Esophagus muscularis mucosa (tissue), 4 donors: ENCODE data around the gene MEIS1. TPM values are rescaled to one million over a fixed set of nuclear protein-coding genes. Genes with fewer than 3 reads are reported as not detected.

Experiments used
- DNase-seq: peaks from one replicate; pipeline ENCODE4 v3.0.0-alpha.2; 2017; ENCODE audit errors: extremely low spot score
- H3K27ac ChIP-seq, 4 donors: fragments of 200-600 bp; sonication (generic); replicated peaks in 1 of 4; 1 replicate in 3 of 4; 2 replicates in 1 of 4; pipeline ENCODE4 v1.5.1; 2016 to 2019; ENCODE audit warnings: mild to moderate bottlenecking in 1 of 4
- H3K27me3 ChIP-seq, 4 donors: fragments of 200-600 bp; sonication (generic); one replicate each; pipeline versions ENCODE4 v1.5.1 to v1.6.0; 2016 to 2019
- H3K36me3 ChIP-seq, 4 donors: fragments of 200-600 bp; sonication (generic); one replicate each; pipeline ENCODE4 v1.5.1; 2016 to 2019
- H3K4me1 ChIP-seq, 4 donors: fragments of 200-600 bp; sonication (generic); one replicate each; pipeline ENCODE4 v1.5.1; 2016 to 2019
- H3K4me3 ChIP-seq, 4 donors: fragments of 200-600 bp; sonication (generic); 1 replicate in 2 of 4; 2 replicates in 2 of 4; pipeline ENCODE4 v1.5.1; 2016 to 2019; ENCODE audit warnings: mild to moderate bottlenecking in 4 of 4, moderate library complexity in 1 of 4
- H3K9me3 ChIP-seq, 4 donors: fragments of 200-600 bp; sonication (generic); 1 replicate in 3 of 4; 2 replicates in 1 of 4; pipeline ENCODE4 v1.5.1; 2016 to 2019
- CTCF ChIP-seq, 3 experiments: fragments of 200-600 bp in 2 of 3; fragments of 450-650 bp in 1 of 3; sonication (generic) in 2 of 3; IDR thresholded peaks; one replicate each; pipeline ENCODE4 v1.5.1; 2017 to 2019; ENCODE audit warnings: antibody characterized with exemption in 3 of 3, mild to moderate bottlenecking in 2 of 3, moderate library complexity in 1 of 3
- EP300 ChIP-seq: sonication (generic); formaldehyde crosslinking; IDR thresholded peaks from one replicate; pipeline ENCODE4 v1.6.1; 2017; ENCODE audit warnings: antibody characterized with exemption
- POLR2A ChIP-seq: fragments of 450-650 bp; IDR thresholded peaks from one replicate; pipeline ENCODE4 v1.6.1; 2017; ENCODE audit warnings: antibody characterized with exemption, moderate library complexity, mild to moderate bottlenecking, low read depth
- POLR2AphosphoS5 ChIP-seq, 2 donors: sonication (generic); formaldehyde crosslinking; IDR thresholded peaks; one replicate each; pipeline ENCODE4 v1.6.1; 2017; ENCODE audit warnings: antibody characterized with exemption in 2 of 2
- WGBS: methylation state at CpG from one replicate; pipeline ENCODE4 v1.1.5; 2018; 5-methylcytosine and 5-hydroxymethylcytosine counted together
- intact Hi-C: fragments of 100-400 bp; cut with DNase I; formaldehyde crosslinking; loops from one replicate; pipeline ENCODE4 v1.15.1; 2023
- total RNA-seq, 4 donors: library from RNA; depleted of rRNA; stranded (reverse); fragments of >200 nt; gene quantifications; one replicate each; pipeline versions ENCODE4 v1.1.0 to v1.2.1, GENCODE V29; 2016

The MEIS1 gene
- total RNA-seq, 4 donors from 2014 or later: 89.8 to 166 (median 132) TPM

DNA sequence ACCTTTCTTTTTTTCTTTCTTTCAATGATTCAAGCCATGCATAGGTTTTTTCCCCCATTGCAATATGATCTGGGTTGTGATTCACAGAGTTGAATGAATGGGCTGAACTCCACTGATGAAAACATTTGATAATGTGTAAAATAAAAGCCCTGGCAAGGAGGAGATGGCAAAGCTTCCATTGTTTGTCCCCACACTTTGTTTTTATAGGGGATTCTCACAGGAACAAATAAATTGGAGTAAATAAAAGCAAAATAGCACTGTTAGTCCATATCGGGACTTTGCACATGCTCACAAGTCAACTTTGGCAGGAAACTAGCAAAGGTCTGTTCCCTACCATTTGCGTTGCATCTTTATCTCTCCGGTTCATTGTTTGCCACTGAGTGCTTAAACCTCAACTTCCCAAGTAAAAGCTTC, 55.7 kb downstream of the MEIS1 start:
- peaks cover 55 to 94% (median 84%) of the 10 kb centered on the region in 4 donors for H3K4me1 ChIP-seq
- no peak for DNase-seq
- H3K27ac ChIP-seq: no peak overlapping the region
- peaks cover 0 to 10% (median 0%) of the 10 kb centered on the region in 4 donors for H3K36me3 ChIP-seq
- intact Hi-C loops: no loop called here
- no peak overlapping the region for H3K4me3 ChIP-seq
- no peak for TF ChIP-seq POLR2AphosphoS5 (IDR thresholded peaks at IDR 0.05)
- no peak for TF ChIP-seq EP300
- no peak for TF ChIP-seq CTCF (IDR thresholded peaks at IDR 0.05)
- no peak for TF ChIP-seq POLR2A
- H3K27me3 ChIP-seq: no peaks in the 10 kb centered on the region
- 57% methylated on average over 3 of the region's 3 CpGs for WGBS
- no peaks in the 10 kb centered on the region for H3K9me3 ChIP-seq

DNA sequence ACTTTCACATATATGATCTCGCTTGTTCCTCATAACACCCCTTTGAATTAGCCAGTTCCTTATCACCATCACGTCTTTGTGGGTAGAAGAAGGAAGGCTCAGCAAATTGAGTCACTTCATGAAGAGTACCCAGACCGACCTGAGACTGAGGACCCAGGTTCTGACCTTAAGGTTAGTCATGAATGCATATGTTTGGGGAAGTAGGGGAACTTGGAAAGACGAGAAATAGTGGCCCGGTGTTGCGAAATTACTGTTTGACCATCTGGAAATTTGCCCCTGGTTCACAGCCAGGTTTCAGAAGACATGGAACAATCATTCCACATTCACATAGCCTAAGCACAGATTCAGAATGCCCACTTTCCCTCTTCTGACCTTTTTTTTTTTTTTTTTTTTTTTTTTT, 59.8 kb downstream of the MEIS1 start:
- WGBS: 51% methylated on average over 6 of the region's 6 CpGs
- peaks cover 62 to 100% (median 100%) of the 10 kb centered on the region in 4 donors for H3K4me1 ChIP-seq
- intact Hi-C loops: no loop called here
- no peaks in the 10 kb centered on the region for H3K27me3 ChIP-seq
- H3K27ac ChIP-seq: peak overlapping the region; percentile 48 to 76 (median 53)
- H3K4me3 ChIP-seq: no peak overlapping the region
- H3K36me3 ChIP-seq: peaks cover 0 to 8% (median 0%) of the 10 kb centered on the region in 4 donors
- TF ChIP-seq POLR2AphosphoS5 (IDR thresholded peaks at IDR 0.05) (peak in 1 of 2 donors; percentile 66), EP300 (no peak)
- H3K9me3 ChIP-seq: no peaks in the 10 kb centered on the region
- DNase-seq: no peak

GRCh38 chr2:66495788-66496640, 61.1 kb downstream of the MEIS1 start:
- intact Hi-C loops: no loop called here
- no peaks in the 10 kb centered on the region for H3K27me3 ChIP-seq
- peaks cover 0 to 8% (median 0%) of the 10 kb centered on the region in 4 donors for H3K36me3 ChIP-seq
- peak overlapping the region in 2 of 4 donors; percentile 0 to 13 for H3K4me3 ChIP-seq
- no peaks in the 10 kb centered on the region for H3K9me3 ChIP-seq
- peaks cover 49 to 100% (median 100%) of the 10 kb centered on the region in 4 donors for H3K4me1 ChIP-seq
- peak in 1 of 3 experiments; percentile 13 for TF ChIP-seq CTCF (IDR thresholded peaks at IDR 0.05)
- no peak for TF ChIP-seq POLR2A
- TF ChIP-seq POLR2AphosphoS5 (IDR thresholded peaks at IDR 0.05): peak in 1 of 2 donors; percentile 62
- no peak for TF ChIP-seq EP300
- 54% methylated on average over 13 of the region's 13 CpGs for WGBS
- H3K27ac ChIP-seq: peak overlapping the region; percentile 55 to 76 (median 64)
- DNase-seq: no peak

DNA sequence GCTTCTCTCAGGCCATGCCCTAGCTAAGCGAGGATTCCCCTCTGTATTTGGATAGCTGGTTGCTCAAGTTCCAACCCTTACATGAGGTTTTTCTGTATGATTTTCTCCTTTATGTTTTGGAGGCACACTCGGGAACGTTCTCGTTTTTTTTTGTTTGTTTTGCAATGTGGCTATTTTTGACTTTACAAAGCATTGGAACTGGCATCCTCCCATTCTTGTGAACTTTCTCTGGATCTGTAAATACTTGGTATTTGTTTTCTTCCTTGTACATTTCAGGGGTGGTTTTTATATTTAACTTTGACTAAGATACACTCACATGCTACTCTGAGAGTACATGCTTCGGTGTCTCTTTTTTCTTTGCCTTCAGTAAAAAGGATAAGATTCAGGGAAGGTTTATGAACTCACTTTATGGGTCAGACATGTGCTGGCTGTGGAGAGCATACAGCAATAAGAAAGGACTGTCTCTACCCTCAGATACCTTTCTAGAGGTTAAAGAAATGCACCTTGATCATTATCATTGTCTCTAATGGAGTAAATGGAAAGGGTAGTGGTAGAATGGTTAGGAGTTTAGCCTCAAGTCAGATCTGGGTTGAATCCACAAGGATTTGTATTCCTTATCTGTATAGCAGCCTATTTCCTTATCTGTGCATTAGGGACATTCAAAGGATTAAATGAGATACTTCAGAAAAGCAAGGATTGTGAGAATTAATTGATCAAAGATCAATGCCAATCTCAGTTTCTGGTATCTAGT, 61.9 kb downstream of the MEIS1 start:
- WGBS: 38% methylated on average over 5 of the region's 5 CpGs
- H3K4me1 ChIP-seq: peaks cover 42 to 100% (median 94%) of the 10 kb centered on the region in 4 donors
- H3K9me3 ChIP-seq: no peaks in the 10 kb centered on the region
- intact Hi-C loops: no loop called here
- no peak for DNase-seq
- H3K27me3 ChIP-seq: no peaks in the 10 kb centered on the region
- H3K27ac ChIP-seq: peak overlapping the region; percentile 55 to 76 (median 64)
- peak overlapping the region in 1 of 4 donors; percentile 0 for H3K4me3 ChIP-seq
- peaks cover 0 to 8% (median 0%) of the 10 kb centered on the region in 4 donors for H3K36me3 ChIP-seq
- TF ChIP-seq POLR2AphosphoS5 (IDR thresholded peaks at IDR 0.05) (no peak), CTCF (IDR thresholded peaks at IDR 0.05) (no peak), POLR2A (no peak), EP300 (no peak)
